GM21576 (cell line): Measurements from ENCODE around the gene OR1D5.
"Not testable (repeated sequence)": the region's sequence is repeated elsewhere in the genome, so short reads cannot be mapped to it uniquely, and the experiment has no call there.

Experiments used
- ATAC-seq: cut with Tn5 transposase; IDR thresholded peaks from one replicate; pipeline ENCODE4 v1.9.1; 2021; ENCODE audit warnings: mild to moderate bottlenecking, moderate library complexity; ENCODE audit not compliant: unreplicated experiment

The OR1D5 gene

GRCh38 chr17:3063507-3063906, at the start of gene OR1D5:
Gene OR1D5 (minus strand): TSS chr17:3063607. CDS start chr17:3063607, 0 bp downstream.
- not testable (repeated sequence) for ATAC-seq

DNA sequence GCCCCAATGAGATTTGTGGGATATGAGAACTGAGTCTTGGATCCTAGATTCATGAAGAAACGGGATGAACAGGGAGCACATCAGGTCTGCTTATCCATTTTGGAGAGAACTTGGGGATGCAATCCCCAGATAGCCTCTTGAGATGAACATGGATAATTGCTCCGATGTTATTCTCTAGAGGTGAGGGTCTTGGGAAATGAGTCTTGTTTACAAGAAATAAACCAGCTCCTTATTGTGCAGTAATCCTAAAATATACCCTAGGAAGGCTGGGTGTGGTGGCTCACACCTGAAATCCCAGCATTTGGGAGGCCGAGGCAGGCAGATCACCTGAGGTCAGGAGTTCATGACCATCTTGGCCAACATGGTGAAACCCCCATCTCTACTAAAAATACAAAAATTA, 40.9 kb upstream of the OR1D5 start, which contains the start of gene OR1D2:
TSS of gene OR1D2 (minus strand) at position 101 of the 400 bp plus-strand sequence. CDS start 11,426 bp downstream, outside the sequence.
- ATAC-seq, result no peak

GRCh38 chr17:3073850-3074249, 10.4 kb upstream of the OR1D5 start:
- not testable (repeated sequence) for ATAC-seq

GRCh38 chr17:3065192-3065591, 1.8 kb upstream of the OR1D5 start:
- not testable (repeated sequence) for ATAC-seq

DNA sequence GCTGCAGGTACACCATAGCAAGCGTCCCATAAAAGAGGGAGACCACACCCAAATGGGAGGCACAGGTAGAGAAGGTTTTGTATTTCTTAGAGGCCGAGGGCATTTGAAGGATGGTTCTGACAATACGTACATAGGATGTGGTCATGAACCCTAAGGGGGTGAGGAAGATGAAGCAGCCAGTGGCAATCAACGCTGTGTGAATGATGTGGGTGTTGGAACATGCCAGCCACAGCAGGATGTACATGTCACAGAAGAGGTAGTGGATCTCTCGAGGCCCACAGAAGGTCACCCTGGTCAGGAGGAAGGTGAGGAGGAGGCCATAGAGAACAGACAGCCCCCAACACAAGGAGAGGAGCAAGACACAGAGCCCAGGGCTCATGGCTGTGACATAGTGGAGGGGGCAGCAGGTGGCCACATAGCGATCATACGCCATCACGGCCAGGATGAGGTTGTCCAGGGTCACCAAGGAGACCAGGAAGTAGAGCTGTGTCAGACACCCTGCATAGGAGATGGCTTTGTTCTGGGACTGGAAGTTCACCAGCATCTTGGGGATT, 506 bp downstream of the OR1D5 start:
- ATAC-seq, result not testable (repeated sequence)

- not testable (repeated sequence) for ATAC-seq
Measured at GRCh38 chr17:3054868-3055267, 8.5 kb downstream of the OR1D5 start.

DNA sequence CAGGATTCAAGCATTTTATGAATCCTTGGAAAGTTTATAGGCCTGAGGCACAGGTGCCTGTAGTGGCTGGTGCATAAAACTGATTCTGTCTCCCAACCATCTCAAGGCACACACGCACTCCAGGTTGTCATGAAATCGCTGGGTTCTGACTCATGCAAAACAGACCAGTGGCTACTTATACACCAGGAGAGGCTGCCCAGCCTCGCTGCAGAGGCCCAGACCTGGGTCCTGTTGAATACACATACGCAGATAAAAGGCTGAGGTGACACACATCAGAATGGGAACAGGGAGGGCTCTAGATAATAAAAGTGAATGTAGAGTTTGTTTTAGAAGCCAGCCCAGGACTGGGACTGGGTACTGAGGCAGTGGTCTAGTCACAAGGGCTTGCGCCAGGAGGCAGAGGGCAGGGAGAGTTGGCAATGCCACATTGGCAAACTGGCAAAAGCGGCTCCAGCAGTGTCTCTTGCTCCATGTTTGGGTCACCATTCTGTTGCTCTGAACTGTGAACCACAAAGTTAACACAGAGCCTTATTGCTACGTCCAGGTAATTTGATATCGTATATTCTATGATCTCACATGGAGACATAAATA, 13.6 kb downstream of the OR1D5 start:
- no peak for ATAC-seq

DNA sequence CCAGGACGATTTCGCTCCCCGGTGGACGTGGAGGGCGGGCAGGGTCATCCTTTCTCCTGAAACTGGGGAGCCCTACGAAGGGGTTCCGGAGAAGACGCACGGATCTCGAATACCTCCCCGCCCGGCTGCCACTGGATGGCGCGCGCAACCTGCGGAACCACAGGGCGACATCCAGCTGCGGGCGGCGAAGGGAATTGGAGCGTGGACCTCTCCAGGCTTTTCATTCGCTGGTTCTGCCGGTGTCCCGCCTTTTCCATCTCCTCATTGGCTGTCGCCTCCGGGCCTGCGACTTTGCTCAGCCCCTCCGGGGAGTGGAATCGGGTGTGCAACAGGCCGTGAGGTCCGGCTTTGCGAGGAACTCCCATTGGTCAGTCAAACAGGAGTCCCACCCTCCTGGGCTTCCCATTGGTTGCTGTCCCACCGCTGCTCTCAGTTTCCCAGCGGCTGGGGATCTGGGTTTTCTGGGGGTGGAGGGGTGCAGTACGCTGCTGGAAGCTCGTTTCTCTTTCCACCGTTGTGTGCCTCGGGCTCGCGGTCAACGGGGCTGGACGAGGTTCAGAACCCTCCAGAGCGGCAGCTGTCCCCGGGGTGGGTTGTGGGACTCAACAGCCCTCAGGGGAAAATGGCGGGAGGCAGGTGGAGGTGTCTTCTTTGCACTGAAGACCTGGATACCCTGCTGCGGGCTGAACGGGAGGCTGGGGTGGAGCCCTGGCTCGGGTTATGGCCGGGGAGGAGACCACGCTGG, 14.5 kb downstream of the OR1D5 start:
- ATAC-seq, result peak; percentile 83

DNA sequence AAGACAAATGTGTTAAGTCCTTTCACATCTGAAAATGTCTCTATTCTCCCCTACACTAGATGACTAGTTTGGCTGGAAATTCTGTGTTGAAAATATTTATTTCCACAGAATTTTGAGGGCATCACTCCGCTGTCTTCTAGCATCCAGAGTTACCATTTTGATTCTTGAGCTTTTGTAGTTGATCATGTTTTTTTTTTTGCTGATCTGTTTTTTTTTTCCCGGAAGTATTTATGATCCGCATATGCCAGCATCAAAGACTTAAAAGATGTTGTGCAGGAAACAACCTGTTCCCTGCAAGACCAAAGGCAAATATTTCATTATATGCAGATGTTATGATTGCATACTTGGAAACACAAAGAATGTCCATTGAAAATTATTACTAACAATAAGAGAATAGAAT, 16.7 kb downstream of the OR1D5 start:
- ATAC-seq, result no peak

- ATAC-seq, result no peak
Measured at GRCh38 chr17:3043737-3044365, 19.6 kb downstream of the OR1D5 start.

DNA sequence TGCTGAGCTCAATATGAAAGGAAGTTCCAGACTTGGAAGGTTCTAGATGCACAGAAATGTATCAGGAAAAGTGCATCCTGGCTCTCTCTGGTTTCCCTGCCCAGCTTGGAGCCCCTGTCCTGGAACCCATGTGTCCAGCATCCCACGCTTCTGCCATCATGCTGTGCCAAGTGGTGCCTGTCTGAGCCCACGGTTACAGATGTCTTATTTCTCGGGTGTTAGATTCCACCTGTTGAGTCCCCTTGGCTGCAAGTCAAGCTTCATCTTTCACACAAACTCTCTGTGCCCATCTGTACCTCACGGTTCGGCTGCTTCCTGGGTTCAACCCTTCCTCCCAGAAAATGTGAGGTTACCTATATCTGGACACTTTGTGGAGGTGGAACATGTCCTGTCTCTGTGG, 22.5 kb downstream of the OR1D5 start:
- no peak for ATAC-seq

DNA sequence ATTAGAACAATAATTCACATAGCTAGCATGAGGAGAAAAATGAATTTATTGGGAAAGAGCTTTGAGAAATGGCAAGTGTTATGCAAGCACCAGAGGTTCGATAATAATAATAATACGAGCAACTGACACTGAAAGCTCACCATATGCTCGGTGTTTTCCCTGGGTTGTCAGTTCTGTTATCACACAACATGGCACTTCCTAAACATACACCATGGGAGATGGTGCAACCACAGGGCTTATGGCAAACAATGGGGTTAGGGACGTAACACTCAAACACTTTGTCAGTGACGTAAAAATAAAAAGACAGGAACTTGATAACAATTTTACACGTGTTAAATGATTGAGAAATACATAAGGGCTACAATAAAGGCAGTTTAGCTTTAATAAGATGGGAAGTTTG, 23.7 kb downstream of the OR1D5 start:
- ATAC-seq, result no peak

- no peak for ATAC-seq
Measured at GRCh38 chr17:3038941-3039340, 24.5 kb downstream of the OR1D5 start.

- ATAC-seq, result no peak
Measured at GRCh38 chr17:3037259-3037658, 26.1 kb downstream of the OR1D5 start.

DNA sequence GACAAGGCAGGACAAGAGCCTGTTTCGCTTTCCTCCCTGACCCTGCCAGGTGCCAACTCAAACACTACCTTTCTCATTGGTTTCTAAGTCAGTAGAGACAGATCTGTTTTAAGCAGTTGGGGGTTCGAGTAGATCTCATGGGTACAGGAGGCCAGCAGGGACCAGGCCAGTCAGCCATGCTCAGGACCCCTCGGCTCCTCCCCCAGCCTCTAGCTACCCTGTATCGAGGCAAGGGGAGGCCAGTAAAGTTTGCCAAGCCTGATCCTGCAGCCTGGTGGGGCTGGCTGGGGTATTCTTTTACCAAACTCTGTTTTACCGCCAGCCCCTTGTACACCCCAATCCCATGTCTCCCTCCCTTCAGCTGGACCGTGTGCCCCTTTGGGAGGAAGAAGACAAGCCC, 26.6 kb downstream of the OR1D5 start:
- ATAC-seq, result no peak

GRCh38 chr17:3035968-3036280, 27.5 kb downstream of the OR1D5 start:
- no peak for ATAC-seq

GRCh38 chr17:3035256-3035967, 28.0 kb downstream of the OR1D5 start:
- no peak for ATAC-seq

DNA sequence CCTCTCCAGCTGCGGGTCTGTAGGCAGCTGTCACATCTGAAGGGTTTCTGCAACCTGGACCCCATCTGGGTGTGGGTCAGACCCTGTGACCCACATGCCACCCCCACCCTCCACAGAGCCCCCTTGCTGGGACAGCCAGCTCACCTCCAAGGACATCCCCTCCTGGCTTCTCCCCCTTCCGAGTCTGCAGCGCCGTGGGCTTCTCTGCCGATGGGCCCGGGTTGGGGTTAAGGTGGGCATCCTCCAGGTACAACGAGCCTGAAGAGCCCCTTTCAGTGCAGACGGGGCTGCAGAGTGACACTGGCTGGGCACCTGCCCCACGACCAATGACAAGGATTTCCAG, 28.9 kb downstream of the OR1D5 start:
- ATAC-seq, result no peak

GRCh38 chr17:3033741-3034577, 29.4 kb downstream of the OR1D5 start:
- ATAC-seq, result no peak

DNA sequence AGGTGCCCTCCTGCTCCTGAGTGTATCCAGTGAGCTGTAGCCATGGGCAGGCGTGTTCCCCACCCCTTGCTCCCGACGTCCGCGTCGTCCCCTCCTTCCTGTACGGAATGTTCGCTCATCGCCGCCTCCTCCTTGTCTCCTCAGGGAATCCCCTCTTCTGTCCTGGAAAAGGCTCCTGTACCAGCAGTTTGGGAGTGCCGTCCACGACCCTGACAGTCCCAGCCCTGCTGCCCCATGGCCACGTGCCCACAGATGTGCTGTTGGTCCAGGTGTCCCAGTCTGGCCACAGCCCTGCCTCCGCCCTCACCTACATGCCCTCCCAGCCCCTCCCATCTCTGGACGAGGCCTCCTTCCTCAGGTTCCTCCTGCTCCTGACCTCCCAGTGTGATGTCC, 30.2 kb downstream of the OR1D5 start:
- no peak for ATAC-seq
